NCI-H526 treated with DMSO at 0.1 percent for 48 hours (cell line): ENCODE data around the gene HLA-B.

Experiments
- DNase-seq: peaks from one replicate; lab custom pipeline; 2025; lab: John Stamatoyannopoulos, UW

The HLA-B gene

GRCh38 chr6:31352683-31353383 is 4.1 kb downstream of the HLA-B start:
- no peak for DNase-seq

- DNase-seq: no peak
Measured at GRCh38 chr6:31352310-31352682, 4.7 kb downstream of the HLA-B start.

DNA sequence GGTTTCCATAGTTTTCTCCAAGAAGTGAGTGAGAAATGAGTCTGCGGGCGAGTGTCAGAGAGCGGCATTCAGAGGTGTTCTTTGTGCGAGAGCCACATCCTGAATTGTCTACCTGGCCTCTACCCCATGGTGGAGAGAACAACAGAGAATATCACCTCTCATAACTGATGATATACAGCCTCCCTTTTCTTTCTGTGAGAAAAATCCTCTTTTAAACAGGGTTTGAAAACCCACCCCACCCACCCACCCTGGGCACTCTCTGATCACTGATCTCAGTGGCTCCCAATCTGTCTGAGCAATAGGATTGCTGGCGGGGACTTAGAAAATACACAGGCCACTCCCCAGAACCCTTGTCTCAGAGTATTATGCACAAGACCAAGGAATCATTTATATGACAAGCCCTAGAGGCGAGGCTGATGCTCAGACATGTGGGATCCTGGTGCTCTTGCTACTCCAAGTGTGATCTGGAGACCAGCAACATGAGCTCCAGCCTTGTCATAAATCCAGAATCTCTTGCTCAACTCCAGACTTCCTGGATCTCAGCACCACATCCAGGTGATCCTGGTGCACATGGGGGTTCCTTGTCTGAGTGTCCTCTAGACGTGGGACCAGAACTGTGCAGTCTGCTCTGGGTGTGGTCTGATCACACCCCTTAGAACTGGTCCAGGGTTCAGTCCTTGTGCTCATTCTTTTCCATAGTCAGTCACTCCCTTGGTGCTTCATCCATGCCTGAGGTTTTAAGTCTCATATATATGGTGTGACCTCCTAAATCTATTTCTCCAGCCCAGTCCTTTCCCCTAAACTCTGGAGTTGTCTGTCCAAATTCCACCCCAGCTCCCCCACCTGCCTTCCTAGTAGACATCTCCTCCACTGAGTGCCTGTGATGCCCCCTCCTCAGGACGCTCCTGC is 5.3 kb downstream of the HLA-B start:
- no peak for DNase-seq

DNA sequence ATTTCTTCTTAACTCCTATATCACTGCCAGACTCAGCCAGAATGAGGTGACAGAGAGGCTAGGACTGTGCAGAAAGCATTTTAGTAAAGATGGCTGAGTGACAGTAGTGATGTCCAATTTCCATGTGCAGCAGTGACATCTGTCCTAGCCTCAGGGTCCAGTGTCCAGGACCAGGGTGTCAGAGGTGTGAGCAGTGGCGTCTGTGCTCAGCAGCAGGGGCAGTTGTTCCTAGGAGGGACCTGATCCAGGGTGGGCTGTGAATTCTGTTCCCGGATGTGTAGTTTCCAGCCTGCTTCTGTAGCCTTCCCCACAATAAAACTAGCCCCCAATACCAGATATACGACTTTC is 6.0 kb downstream of the HLA-B start:
- DNase-seq: no peak

DNA sequence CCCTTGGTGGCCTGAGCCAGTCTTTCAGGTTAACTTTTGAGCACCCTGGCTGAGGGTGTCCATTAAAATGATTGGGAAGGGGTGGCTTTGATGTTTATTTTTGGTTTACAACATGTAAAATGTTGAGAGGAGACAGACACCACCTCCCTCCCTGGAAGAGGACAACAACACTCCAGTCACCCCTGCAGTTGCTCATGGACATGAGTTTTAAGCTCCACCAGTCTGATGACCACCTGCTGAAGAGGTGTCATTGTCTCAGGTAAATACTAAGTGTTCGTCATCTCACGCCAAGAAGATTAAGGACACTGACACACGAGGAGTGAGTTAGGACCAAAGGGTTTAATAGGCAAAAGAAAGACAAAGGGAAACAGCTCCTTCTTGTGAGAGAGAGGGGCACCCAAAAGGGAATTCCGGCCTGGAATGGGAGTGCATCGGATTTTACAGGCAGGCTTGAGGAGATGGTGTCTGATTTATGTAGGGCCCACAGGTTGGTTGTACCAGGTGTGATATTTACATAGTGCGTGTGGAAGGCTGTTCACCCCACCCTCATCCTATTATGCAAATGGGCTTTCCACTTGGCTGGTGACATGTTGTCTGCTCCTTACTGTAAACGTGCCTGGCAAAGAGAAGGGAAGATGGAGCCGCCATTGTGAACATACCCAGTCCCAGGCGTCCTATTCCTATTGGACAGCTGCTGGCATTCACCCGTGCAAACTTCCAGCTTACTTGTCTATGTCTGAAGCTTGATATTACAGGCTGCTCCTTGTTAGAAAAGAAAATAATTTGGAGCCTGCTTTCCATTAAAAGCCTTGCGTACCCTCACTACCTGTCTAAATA is 6.6 kb downstream of the HLA-B start:
- DNase-seq: peak; percentile 95

DNA sequence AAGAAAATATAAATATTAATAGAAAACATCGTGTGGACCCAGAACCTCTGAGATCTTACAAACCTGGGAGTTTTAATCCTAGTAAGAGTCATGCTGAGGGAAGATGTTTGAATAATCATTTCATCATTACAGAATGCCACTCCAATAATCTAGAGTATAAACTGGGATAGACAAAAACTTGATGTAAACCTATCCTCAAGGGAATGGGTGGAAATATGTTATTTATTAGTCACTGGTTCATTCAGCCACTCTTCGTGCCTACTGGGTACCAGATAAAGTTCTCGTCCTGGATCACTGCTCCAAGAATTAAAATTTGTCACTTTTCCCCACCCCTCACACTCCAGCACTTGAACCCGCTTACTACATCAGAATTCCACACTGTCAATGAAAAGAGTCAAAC is 7.7 kb downstream of the HLA-B start:
- no peak for DNase-seq

DNA sequence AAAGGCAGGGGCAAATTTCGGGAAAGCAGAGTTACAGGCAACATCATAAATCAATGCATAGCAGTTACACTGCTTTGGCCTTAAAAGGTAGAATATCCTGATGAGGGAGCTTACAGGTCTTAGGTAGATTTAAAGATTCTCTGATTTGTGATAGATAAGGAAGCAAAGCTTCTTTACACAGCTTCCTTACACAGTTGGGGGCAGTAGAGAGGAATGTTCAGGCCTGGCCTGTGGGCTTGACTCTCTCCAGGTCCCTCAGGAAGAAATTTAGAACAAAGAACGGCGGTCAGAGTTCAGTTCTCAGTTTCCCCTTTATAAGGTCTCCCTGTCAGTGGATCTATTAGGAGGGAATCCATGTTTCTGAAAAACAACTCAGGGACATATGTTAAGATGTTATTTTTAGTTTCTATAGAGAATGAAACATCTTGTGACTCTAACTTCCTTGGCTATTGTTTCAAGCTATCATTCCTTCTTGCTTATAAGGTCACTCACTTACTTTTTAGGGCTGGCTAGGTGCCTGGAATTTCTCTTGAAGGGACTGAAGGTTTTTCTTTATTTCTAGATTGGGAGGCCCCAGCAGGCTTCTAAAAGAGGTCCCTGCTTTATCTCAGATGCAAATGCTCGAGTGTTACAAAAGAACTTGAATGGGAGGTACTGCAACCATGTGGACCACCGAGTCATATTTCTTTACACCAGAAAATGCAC is 11.8 kb downstream of the HLA-B start:
- no peak for DNase-seq

DNA sequence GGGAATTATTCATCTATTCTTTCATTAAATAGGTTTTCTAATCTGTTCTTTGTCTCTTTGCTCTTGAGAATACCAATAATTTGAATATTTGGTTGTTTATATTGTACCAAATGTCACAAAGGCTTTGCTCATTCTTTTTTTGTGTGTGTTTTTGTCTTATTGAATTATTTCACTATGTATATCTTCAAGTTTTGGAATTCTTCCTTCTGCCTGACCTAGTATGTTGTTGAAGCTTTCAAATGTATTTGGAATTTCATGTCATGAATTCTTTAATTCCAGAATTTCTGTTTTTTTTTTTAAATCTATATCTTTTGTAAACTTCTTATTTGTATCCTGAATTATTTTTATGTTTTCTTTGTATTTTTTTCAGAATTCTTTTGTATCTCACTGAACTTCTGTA is 16.8 kb downstream of the HLA-B start:
- no peak for DNase-seq

DNA sequence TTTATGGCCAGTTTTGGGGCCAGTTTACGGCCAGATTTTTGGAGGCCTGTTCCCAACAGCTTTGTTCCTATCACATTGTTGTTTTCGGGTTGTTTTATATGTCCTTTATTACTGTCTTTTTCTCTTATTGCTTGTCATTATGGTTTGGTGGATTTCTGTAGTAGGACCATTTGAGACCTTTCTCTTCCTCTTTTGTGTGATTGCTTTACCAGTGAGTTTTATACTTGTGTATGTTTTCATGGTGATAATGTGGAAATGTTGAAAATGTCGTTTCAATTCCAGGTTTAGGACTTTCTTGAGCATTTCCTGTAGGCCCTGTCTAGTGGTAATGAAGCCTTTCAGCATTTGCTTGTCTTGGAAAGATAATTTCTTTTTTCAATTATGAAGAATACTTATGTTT is 17.8 kb downstream of the HLA-B start:
- no peak for DNase-seq

DNA sequence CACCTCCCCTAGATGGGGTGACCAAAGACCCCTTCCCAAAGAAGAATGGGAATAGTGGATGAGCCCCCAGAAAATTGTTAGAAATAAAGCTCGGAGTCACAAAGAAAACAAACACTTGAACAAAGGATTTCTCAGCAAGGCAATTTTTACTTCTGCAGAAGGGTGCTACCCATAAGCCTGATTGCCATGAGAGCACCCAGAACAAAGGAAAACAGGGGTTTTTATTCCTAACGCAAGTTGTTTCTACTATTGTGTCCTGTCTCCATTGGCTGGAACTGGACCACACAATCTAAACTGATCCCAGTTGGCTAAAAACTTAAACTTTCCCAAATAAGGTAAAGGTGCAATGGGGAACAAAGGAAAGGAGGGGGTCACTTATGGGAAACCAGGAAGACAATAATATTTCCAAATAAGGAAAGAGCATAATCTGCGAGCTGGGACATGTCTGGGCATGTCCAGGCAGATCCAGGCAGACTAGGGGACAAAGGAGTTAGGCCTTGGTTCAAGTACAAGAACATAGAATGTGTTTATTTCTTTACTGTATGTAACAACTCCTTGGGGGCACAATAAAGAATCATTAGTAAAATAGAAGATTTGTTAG is 20.0 kb downstream of the HLA-B start:
- no peak for DNase-seq

- no peak for DNase-seq
Measured at GRCh38 chr6:31332637-31333602, 24.1 kb downstream of the HLA-B start.

DNA sequence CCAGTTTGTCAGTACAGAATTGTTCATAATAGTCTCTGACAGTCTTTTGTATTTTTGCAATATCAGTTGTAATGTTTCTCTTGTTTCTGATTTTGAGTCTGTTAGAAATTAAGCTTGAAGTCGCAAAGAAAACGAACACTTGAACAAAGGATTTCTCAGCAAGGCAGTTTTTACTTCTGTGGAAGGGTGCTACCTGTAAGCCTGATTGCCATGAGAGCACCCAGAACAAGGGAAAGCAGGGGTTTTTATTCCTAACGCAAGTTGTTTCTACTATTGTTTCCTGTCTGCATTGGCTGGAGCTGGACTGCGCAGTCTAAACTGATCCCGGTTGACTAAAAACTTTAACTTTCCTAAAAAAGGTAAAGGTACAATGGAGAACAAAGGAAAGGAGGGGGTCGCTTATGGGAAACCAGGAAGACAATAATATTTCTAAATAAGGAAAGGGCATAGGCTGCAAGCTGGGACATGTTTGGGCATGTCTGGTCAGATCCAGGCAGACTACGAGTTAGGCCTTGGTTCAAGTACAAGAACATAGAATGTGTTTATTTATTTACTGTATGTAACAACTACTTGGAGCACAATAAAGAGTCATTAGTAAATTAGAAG is 28.5 kb downstream of the HLA-B start:
- no peak for DNase-seq

DNA sequence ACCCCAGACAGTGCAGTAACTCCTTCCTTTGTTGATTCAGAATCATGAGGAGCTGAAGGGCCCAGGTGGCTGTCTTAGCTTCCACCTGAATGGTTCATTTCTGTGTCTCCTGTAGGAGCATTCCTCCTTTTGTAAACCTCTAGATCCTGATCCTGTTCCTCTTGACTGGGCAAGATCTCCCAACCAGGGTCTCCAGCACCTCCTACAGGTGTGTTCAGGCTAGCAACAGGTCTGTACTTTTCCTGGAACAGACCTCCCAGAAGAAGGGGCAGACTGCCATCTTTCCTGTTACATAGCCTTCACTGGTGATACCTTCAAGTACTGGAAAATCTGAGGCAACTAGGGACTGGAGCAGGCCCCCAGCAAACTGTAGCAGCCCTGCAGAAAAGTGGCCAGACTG is 35.2 kb downstream of the HLA-B start:
- no peak for DNase-seq

- DNase-seq: no peak
Measured at GRCh38 chr6:31321005-31321707, 35.8 kb downstream of the HLA-B start.

GRCh38 chr6:31317036-31317435 is 39.9 kb downstream of the HLA-B start:
- no peak for DNase-seq

GRCh38 chr6:31309641-31310040 is 47.3 kb downstream of the HLA-B start:
- no peak for DNase-seq

DNA sequence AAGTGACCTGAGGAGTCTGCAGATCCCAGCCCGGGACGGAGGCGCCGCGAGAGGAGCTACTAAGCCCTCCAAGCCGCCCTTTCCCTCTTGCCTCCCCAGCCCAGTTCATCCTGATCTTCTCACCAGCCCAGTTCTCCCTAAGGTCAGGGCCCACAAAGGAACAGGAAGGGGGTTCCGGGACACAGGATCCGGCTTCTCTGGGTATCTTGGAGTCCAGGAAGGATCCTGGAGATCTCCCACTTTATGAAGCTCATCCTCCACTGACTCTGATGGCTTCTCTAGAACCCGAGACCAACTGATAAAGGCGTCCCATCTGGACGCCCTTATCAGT is 48.2 kb downstream of the HLA-B start:
- no peak for DNase-seq

- DNase-seq: peak; percentile 83
Measured at GRCh38 chr6:31308050-31308844, 48.7 kb downstream of the HLA-B start.

DNA sequence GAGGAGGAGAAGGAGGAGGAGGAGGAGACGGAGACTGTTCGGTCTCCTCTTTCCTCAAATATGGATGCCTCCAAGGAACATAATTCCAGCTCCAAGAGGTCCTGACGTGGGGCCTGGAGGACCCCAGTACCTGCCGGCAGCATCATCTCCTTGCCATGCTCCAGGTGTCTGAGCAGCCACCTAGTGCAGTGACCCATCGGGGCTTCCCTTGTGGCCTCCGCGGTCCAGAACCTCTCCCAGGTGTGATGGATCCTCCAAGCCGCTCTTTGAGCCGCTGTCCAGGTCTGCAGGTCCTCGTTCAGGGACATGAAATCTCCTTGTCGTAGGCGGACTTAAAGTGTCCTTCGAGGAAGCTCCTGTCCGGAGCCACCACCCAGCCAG is 49.3 kb downstream of the HLA-B start:
- peak; percentile 43 for DNase-seq
